ENCODE results near the gene GET4.

GRCh38 chr7:915291-916218 lies 39.2 kb downstream of the GET4 start:
- TF ChIP-seq ZNF274 (IDR thresholded peaks at IDR 0.05; ENCODE audit: low read depth, low read length) (no peak), YY1 (IDR thresholded peaks at IDR 0.05; ENCODE audit: insufficient read depth, insufficient read length) (no peak)
